Measurements from ENCODE around the gene AP1S1.

DNA sequence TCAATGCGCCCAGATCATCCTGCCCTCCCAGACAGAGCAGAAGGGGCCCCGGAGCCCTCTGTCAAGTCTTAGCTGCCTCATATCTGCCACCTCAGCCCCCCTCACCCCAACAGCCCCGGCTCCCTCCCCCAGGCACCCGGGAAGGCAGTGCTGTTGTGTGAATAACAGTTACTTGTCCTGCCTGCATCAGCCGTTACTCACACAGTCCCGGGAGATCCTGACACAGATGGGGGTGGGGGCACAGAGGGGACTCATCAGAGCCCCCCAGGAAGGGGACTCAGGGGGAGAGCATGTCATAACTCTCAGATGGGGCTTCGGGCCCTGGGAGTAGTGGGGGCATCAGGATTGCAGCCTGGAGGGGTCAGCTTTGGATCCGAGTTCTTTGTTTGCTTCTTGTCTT is 39.8 kb upstream of the AP1S1 start:
- TF ChIP-seq POLR2A (IDR thresholded peaks at IDR 0.05; ENCODE audit: low read depth, low read length) (no peak), POLR2AphosphoS5 (IDR thresholded peaks at IDR 0.05; ENCODE audit: low read depth, low read length) (no peak)
